ENCODE results near the gene C5.

C5 gene

GRCh38 chr9:120904061-120904977 is 145.8 kb downstream of the C5 start:
- no peak for DNase-seq

- DNase-seq, result no peak
Observed at GRCh38 chr9:120902569-120903535, 147.2 kb downstream of the C5 start.

Data from NCI-H446 treated with DMSO at 0.1 percent for 48 hours (cell line).